ENCODE data around the gene SCRT2.

SCRT2 gene

DNA sequence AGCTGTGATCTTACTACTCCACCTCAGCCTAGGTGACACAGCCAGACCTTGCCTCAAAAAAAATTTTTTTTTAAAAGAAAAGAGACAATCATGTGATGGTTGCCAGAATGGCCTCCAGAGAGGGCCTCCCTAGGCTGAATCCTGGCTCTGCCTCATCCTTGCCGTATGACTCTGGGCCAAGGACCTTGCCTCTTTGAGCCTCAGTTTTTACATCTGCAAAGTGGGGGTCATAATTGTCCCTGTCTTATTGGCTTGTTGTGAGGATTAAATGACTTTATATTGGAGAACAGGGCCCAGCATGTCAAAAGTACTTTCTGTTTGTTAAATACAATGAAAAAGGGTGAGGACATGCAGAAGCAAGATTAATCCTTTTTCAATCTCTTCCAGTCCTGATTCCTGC, 37.0 kb downstream of the SCRT2 start:
- TF ChIP-seq CTCF (IDR thresholded peaks at IDR 0.05; ENCODE audit: borderline replicate concordance, control extremely low read depth, extremely low read depth, insufficient read depth, missing control alignments) = no peak
- in situ Hi-C loops (cut with MboI; ENCODE audit: low sequenced_read_pairs, unreplicated experiment) = no loop called here

GRCh38 chr20:637559-637958, 38.0 kb downstream of the SCRT2 start:
- no peak for TF ChIP-seq CTCF (IDR thresholded peaks at IDR 0.05; ENCODE audit: borderline replicate concordance, control extremely low read depth, extremely low read depth, insufficient read depth, missing control alignments)
- DNase-seq (ENCODE audit: low spot score) = no peak
- in situ Hi-C loops (cut with MboI; ENCODE audit: low sequenced_read_pairs, unreplicated experiment) = no loop called here

More for the DNA sequence above, 37.0 kb downstream of the SCRT2 start:
- no peak for DNase-seq (ENCODE audit: low spot score)

- no peak for DNase-seq (ENCODE audit: low spot score)
- in situ Hi-C loops (cut with MboI; ENCODE audit: low sequenced_read_pairs, unreplicated experiment) = no loop called here
- TF ChIP-seq CTCF (IDR thresholded peaks at IDR 0.05; ENCODE audit: borderline replicate concordance, control extremely low read depth, extremely low read depth, insufficient read depth, missing control alignments) = no peak
Observed at GRCh38 chr20:635893-636338, 39.7 kb downstream of the SCRT2 start.

GRCh38 chr20:635028-635892, 40.3 kb downstream of the SCRT2 start:
- TF ChIP-seq CTCF (IDR thresholded peaks at IDR 0.05; ENCODE audit: borderline replicate concordance, control extremely low read depth, extremely low read depth, insufficient read depth, missing control alignments) = no peak
- in situ Hi-C loops (cut with MboI; ENCODE audit: low sequenced_read_pairs, unreplicated experiment) = no loop called here
- DNase-seq (ENCODE audit: low spot score) = no peak

DNA sequence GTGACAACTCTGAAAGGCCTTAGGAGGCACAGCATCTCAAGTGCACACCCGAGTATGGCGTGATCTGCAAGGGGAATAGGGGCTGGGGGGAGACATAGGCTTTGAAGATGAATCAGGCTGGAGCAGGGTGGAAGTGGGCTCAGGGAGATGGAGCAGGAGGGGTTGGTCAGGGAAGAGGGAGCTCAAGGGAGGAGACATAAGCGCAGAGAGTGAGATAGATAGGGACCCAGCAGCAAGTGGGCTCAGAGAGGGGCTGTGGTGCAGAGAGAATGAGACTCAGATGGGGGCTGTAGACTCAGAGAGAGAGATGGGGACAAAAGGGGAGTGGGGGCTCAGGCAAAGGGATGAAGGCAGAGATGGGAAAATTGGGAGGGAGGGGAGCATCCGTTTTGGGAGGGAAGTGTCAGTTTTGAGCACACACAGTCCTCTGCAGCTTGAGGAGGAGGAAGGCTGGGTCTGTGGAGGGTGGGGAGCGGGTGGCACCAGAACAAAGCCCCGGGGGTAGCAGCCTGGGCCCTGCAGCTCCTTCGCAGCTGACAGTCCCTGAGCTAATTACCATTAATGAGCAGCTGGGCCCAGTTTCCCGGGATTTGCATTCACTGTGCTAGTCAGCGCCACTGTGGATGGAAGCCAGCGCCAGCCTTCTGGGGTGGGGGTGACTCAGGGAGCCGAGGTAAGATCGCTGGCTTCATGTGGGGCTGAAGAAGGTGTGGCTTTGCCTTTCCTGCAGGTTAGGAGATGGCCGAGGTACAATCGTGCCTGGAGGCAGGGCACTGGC, 41.3 kb downstream of the SCRT2 start:
- in situ Hi-C loops (cut with MboI; ENCODE audit: low sequenced_read_pairs, unreplicated experiment) = no loop called here
- no peak for DNase-seq (ENCODE audit: low spot score)
- no peak for TF ChIP-seq CTCF (IDR thresholded peaks at IDR 0.05; ENCODE audit: borderline replicate concordance, control extremely low read depth, extremely low read depth, insufficient read depth, missing control alignments)

- no peak for TF ChIP-seq CTCF (IDR thresholded peaks at IDR 0.05; ENCODE audit: borderline replicate concordance, control extremely low read depth, extremely low read depth, insufficient read depth, missing control alignments)
- in situ Hi-C loops (cut with MboI; ENCODE audit: low sequenced_read_pairs, unreplicated experiment) = no loop called here
- no peak for DNase-seq (ENCODE audit: low spot score)
Observed at GRCh38 chr20:631101-631500, 44.5 kb downstream of the SCRT2 start.
